22Rv1 (cell line): Measurements from ENCODE around the gene DRAXIN.

ENCODE experiments used
- H3K27ac ChIP-seq: fragments of 450-650 bp; 2 replicates; pipeline ENCODE4 v1.5.1; 2017
- ZFX ChIP-seq: fragments of 450-650 bp; IDR thresholded peaks from 2 replicates; pipeline ENCODE4 v1.6.1; 2017; ENCODE audit warnings: antibody characterized with exemption, borderline replicate concordance
- TF ChIP-seq, protein P1 (sequence below): fragments of 450-650 bp; IDR thresholded peaks from 2 replicates; pipeline ENCODE4 v1.5.1; 2017; ENCODE audit warnings: mild to moderate bottlenecking

DRAXIN gene

DNA sequence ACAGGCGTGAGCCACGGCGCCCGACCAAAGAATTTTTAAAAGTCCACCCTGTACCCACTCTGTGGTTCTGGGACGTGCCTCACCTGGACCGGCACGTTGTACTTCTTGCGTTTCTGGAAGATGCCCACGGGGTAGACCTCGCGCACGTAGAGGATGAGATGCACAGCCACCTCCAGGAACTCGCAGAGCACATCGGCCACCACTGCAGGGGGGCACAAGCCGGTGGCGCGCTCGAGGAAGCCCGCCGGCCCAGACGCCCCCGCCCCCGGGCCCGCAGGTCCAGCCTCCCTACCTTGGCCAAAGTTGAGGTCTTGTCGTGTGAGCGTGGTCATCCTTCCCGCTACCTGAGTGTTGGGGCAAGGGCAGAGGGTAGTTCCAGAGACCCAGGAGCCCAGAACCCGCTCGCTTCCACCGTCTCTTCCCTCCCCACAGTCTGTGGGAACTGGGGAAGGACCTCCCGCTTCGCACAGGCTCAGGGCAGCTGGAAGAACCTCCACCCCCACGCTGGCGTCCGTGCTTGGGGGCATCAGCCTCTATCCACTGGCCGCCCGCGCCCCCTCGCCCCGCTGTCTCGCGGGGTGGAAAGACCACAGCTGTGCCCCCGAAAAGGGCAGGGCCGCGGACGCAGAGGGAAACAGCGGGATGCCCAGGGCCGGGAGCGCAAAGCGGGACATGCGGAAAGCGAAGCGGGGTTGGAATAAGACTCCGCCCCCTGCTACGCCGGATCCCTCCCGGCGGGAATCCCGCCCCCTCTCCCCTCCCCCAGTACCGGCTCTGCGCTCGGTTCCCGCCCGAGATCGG, 11.0 kb upstream of the DRAXIN start:
- TF ChIP-seq, protein P1, sequence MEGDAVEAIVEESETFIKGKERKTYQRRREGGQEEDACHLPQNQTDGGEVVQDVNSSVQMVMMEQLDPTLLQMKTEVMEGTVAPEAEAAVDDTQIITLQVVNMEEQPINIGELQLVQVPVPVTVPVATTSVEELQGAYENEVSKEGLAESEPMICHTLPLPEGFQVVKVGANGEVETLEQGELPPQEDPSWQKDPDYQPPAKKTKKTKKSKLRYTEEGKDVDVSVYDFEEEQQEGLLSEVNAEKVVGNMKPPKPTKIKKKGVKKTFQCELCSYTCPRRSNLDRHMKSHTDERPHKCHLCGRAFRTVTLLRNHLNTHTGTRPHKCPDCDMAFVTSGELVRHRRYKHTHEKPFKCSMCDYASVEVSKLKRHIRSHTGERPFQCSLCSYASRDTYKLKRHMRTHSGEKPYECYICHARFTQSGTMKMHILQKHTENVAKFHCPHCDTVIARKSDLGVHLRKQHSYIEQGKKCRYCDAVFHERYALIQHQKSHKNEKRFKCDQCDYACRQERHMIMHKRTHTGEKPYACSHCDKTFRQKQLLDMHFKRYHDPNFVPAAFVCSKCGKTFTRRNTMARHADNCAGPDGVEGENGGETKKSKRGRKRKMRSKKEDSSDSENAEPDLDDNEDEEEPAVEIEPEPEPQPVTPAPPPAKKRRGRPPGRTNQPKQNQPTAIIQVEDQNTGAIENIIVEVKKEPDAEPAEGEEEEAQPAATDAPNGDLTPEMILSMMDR: no peak
- no peak for TF ChIP-seq ZFX
- peak overlapping the region; percentile 80 for H3K27ac ChIP-seq

DNA sequence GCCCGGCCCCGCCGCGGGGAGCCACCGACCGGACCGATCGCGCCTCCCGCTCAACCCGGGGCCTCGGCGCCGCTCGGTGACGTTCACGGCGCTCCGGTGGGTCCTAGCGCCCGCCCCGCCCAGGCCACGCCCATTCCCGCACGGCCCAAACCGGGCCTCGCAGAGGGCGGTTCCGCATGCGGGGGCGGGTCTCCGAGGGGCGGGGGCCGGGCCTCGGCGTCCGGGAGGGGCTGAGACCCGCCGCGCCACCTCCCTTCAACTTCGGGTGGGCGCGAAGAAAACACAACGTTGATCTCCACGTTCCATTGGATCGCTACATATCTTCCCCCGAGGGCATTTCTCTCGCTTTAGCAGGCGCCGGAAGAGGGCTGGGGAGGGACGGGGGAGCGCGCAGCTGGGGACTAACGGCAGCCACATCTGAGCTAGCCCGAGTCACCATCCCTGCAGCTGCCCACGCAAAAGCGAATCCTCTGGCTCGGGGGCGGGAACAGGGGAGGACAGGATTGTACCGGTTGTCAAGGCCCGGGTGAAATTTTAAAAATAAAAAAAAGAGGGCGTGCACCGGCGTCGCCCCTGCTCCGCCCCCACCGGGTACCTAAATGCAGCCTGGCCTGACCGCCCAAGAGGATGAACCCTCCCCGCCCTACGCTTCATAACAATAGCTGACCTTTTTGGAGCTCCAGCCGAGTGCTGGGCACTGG, 10.3 kb upstream of the DRAXIN start, which contains the start of gene MAD2L2:
MAD2L2 (minus strand) TSS at position 78 of the 701 bp plus-strand sequence. CDS start 547 bp downstream, outside the sequence.
- H3K27ac ChIP-seq: peak within 1 kb of the TSS; percentile 80
- TF ChIP-seq ZFX: no peak
- TF ChIP-seq, protein P1: no peak

DNA sequence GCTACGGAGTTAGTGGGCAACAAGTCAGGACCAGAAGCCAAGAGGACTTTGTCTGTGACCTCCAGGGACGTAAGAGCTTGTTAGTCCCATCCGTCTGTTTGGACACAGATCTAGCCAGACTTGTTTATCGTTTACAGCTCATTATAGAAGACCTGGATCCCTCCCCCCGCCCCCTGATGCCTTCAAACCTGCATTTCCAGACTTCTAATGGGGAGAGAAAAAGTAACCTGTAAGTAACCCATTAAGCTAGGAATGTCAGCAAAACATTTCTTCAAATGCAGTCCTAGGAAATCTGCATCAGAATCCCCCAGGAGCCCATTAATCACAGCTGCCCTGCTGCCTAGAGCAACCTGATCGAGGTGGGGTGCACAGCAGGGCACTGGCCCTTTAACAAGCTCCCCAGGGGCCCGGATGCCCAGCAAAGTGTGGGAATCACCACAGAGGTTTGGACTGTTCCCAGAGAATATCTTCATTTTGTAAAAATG, 9.2 kb upstream of the DRAXIN start:
- TF ChIP-seq ZFX: no peak
- TF ChIP-seq, protein P1: no peak
- peak overlapping the region; percentile 80 for H3K27ac ChIP-seq

DNA sequence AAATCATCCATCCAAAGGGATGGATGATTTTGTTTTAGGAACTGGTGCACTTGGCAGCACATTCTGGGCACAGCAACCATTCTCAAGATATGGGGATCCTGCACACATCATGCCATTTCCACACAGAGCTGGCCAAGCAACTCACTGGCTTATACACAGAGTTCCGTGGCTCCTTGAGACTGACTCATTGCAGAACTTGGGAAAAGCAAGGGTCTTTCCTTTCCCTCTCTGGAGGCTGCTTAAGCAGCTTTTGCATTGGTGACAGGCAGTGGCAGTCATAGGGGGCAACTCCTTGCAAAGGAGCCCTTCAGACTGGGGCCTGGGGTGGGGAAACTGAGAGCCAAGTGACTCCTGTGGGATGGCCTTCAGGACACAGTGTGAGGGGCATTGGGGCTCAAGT, 8.7 kb upstream of the DRAXIN start:
- TF ChIP-seq ZFX: no peak
- TF ChIP-seq, protein P1: no peak
- no peak overlapping the region; the same call in 1 of the 2 replicates for H3K27ac ChIP-seq

DNA sequence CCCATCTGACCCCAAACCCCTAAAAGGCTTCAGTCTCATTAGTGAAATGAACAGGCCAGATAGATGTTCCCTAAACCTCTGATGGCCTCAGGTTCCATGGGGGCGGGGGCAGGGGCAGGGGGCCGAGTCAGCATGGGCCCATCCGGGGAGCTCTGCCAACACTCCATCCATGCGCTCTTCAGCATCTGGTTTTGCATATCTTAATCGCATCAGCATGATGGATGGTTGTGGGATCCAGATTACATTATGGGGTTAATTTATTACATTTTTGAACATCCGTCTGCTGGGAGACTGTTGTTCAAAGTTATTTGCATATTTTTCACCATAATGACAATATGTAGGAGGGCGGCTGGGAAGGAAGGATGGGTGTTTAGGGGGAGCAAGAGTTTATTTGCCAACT, 7.4 kb upstream of the DRAXIN start:
- no peak for TF ChIP-seq ZFX
- TF ChIP-seq, protein P1: no peak
- H3K27ac ChIP-seq: no peak overlapping the region

DNA sequence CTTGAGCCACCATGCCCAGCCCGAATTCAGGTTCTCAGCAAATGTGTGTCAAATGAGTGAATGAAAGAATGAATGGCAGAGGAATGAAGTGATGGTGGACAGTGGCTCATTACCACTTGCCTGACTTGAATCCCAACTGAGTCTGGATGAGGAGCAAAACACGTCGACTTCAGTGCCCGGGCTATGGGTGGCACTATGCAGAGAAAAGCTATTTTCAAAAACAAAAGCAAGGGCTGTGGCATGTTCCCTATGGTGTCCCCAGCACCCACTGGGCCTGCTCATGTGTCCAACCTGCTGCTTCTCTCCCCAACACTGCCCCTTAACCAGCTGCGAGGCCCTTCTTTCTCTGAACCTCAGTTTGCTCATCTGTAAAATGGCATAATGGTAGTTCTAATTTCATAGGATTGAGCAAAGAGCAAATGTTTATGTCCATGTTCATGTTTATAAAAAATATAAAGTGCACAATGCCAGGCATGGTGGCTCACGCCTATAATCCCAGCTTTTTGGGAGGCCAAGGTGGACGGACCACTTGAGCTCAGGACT, 6.2 kb upstream of the DRAXIN start:
- TF ChIP-seq, protein P1: no peak; the same call in 1 of the 2 replicates
- TF ChIP-seq ZFX: no peak
- no peak overlapping the region for H3K27ac ChIP-seq
